Measurements from ENCODE around the gene RAB37. TPM values are rescaled to one million over a fixed set of nuclear protein-coding genes. Genes with fewer than 3 reads are reported as not detected.

The RAB37 gene
- total RNA-seq, 4 donors from 2014 or later = 0.24 to 3.7 (median 0.43) TPM

- DNase-seq (no peak), ATAC-seq (no peak)
- no peak overlapping the region for H3K27ac ChIP-seq
- peaks cover 9 to 16% of the 10 kb centered on the region in 2 donors for H3K4me1 ChIP-seq
- no peaks in the 10 kb centered on the region for H3K36me3 ChIP-seq
- in situ Hi-C loops (cut with MboI; ENCODE audit: low sequenced_read_pairs in 4 of 4) (no loop called here), intact Hi-C loops (cut with DNase I; ENCODE audit: low total_unique reads) (loop anchor here (10.0 kb wide), 1 partner anchor 193 kb away; the partner anchor contains the start of gene CD300H)
- no peak overlapping the region for H3K4me3 ChIP-seq
- H3K27me3 ChIP-seq = no peaks in the 10 kb centered on the region
- TF ChIP-seq CTCF (IDR thresholded peaks at IDR 0.05 in 4 of 5, conservative IDR thresholded peaks at IDR 0.05 in 1 of 5) = no peak
- no peak for TF ChIP-seq POLR2A (IDR thresholded peaks at IDR 0.05)
- no peaks in the 10 kb centered on the region for H3K9me3 ChIP-seq
Observed at GRCh38 chr17:74757502-74757901, 20.4 kb downstream of the RAB37 start.

GRCh38 chr17:74757931-74758847 is 21.1 kb downstream of the RAB37 start:
- TF ChIP-seq CTCF (IDR thresholded peaks at IDR 0.05 in 4 of 5, conservative IDR thresholded peaks at IDR 0.05 in 1 of 5) (no peak), POLR2A (IDR thresholded peaks at IDR 0.05) (no peak)
- H3K4me3 ChIP-seq = no peak overlapping the region
- no peaks in the 10 kb centered on the region for H3K36me3 ChIP-seq
- DNase-seq = no peak
- no peaks in the 10 kb centered on the region for H3K27me3 ChIP-seq
- intact Hi-C loops (cut with DNase I; ENCODE audit: low total_unique reads) (loop anchor here (10.0 kb wide), 1 partner anchor 193 kb away; the partner anchor contains the start of gene CD300H), in situ Hi-C loops (cut with MboI; ENCODE audit: low sequenced_read_pairs in 4 of 4) (no loop called here)
- ATAC-seq = peak in 1 of 2 donors; percentile 19
- peaks cover 9 to 16% of the 10 kb centered on the region in 2 donors for H3K4me1 ChIP-seq
- H3K9me3 ChIP-seq = no peaks in the 10 kb centered on the region
- no peak overlapping the region for H3K27ac ChIP-seq

- intact Hi-C loops (cut with DNase I; ENCODE audit: low total_unique reads) = loop anchor here (10.0 kb wide), 1 partner anchor 194 kb away; the partner anchor contains the start of gene CD300H
- TF ChIP-seq POLR2A (IDR thresholded peaks at IDR 0.05) = no peak
- no peak for TF ChIP-seq CTCF (IDR thresholded peaks at IDR 0.05 in 4 of 5, conservative IDR thresholded peaks at IDR 0.05 in 1 of 5)
- H3K4me3 ChIP-seq = no peak overlapping the region
- peaks cover 9 to 16% of the 10 kb centered on the region in 2 donors for H3K4me1 ChIP-seq
- H3K9me3 ChIP-seq = no peaks in the 10 kb centered on the region
- ATAC-seq (peak; percentile 29 to 45), DNase-seq (no peak)
- no peaks in the 10 kb centered on the region for H3K27me3 ChIP-seq
- in situ Hi-C loops (cut with MboI; ENCODE audit: low sequenced_read_pairs in 4 of 4) = no loop called here
- H3K36me3 ChIP-seq = no peaks in the 10 kb centered on the region
- H3K27ac ChIP-seq = no peak overlapping the region
Observed at GRCh38 chr17:74758848-74759168, 21.8 kb downstream of the RAB37 start.

- intact Hi-C loops (cut with DNase I; ENCODE audit: low total_unique reads) (loop anchor here (10.0 kb wide), 1 partner anchor 195 kb away; the partner anchor contains the start of gene CD300H), in situ Hi-C loops (cut with MboI; ENCODE audit: low sequenced_read_pairs in 4 of 4) (no loop called here)
- H3K27me3 ChIP-seq = no peaks in the 10 kb centered on the region
- no peak overlapping the region for H3K27ac ChIP-seq
- DNase-seq (no peak), ATAC-seq (no peak)
- TF ChIP-seq CTCF (IDR thresholded peaks at IDR 0.05 in 4 of 5, conservative IDR thresholded peaks at IDR 0.05 in 1 of 5) (no peak), POLR2A (IDR thresholded peaks at IDR 0.05) (no peak)
- H3K9me3 ChIP-seq = no peaks in the 10 kb centered on the region
- peaks cover 9 to 16% of the 10 kb centered on the region in 2 donors for H3K4me1 ChIP-seq
- H3K36me3 ChIP-seq = no peaks in the 10 kb centered on the region
- H3K4me3 ChIP-seq = no peak overlapping the region
Observed at GRCh38 chr17:74759243-74759801, 22.3 kb downstream of the RAB37 start.

All from gastrocnemius medialis (tissue), 4 donors.